ENCODE results near the gene COL5A1. TPM values are rescaled to one million over a fixed set of nuclear protein-coding genes. Genes with fewer than 3 reads are reported as not detected.

COL5A1 gene
- total RNA-seq, 1 donor from 2014 or later: 13.9 TPM

DNA sequence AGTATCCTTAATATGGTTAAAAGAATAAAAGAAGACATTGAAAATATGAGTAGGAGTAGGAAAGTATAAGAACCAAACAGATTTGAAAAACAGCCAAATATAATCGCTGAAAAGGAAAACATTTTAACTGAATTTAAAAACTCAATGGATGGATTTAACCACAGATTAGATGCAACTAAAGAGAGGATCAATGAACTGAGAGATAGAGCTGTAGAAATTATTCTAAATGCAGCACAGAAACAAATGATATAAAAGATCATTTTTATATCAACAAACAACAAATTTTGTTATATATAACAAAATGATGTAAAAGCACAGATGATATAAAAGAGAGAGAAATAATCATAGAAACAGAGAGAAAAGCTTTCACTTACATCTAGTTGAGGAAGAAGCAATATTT is 29.3 kb upstream of the COL5A1 start:
- DNase-seq: no peak
- Histone ChIP-seq H3K4me1 (no peaks in the 10 kb centered on the region), H3K27ac (replicated peaks) (no peak overlapping the region), H3K9me3 (replicated peaks) (peaks cover 28% of the 10 kb centered on the region), H3K36me3 (no peaks in the 10 kb centered on the region), H3K4me3 (no peak overlapping the region), H3K27me3 (ENCODE audit: low read depth) (peaks cover 30% of the 10 kb centered on the region)
- intact Hi-C loops (cut with micrococcal nuclease): no loop called here
- TF ChIP-seq, protein P1, sequence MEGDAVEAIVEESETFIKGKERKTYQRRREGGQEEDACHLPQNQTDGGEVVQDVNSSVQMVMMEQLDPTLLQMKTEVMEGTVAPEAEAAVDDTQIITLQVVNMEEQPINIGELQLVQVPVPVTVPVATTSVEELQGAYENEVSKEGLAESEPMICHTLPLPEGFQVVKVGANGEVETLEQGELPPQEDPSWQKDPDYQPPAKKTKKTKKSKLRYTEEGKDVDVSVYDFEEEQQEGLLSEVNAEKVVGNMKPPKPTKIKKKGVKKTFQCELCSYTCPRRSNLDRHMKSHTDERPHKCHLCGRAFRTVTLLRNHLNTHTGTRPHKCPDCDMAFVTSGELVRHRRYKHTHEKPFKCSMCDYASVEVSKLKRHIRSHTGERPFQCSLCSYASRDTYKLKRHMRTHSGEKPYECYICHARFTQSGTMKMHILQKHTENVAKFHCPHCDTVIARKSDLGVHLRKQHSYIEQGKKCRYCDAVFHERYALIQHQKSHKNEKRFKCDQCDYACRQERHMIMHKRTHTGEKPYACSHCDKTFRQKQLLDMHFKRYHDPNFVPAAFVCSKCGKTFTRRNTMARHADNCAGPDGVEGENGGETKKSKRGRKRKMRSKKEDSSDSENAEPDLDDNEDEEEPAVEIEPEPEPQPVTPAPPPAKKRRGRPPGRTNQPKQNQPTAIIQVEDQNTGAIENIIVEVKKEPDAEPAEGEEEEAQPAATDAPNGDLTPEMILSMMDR (IDR thresholded peaks at IDR 0.05; ENCODE audit: borderline replicate concordance): no peak

DNA sequence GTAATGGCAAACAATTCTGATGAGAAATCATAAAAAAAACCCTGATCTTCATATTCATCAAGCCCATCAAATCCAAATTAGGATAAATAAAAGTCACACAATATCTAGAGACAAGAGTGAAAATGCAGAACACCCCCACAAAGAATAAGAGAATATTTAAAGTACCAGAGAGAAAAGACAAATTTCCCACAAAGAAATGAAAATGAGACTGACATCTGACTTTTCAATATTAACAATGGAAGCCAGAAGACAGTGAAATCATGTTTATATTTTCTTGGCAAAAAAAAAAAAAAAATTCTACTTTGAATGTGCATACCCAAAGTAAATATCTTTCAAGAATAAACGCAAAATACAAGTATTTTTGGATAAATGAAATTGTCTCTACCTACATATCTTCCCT is 28.9 kb upstream of the COL5A1 start:
- no peak for DNase-seq
- Histone ChIP-seq H3K4me3 (no peak overlapping the region), H3K36me3 (no peaks in the 10 kb centered on the region), H3K4me1 (peaks cover under 1% of the 10 kb centered on the region), H3K27ac (replicated peaks) (no peak overlapping the region), H3K9me3 (replicated peaks) (peaks cover 28% of the 10 kb centered on the region), H3K27me3 (ENCODE audit: low read depth) (peaks cover 34% of the 10 kb centered on the region)
- intact Hi-C loops (cut with micrococcal nuclease): no loop called here
- TF ChIP-seq, protein P1 (IDR thresholded peaks at IDR 0.05; ENCODE audit: borderline replicate concordance): no peak

GRCh38 chr9:134614256-134614655 is 27.3 kb upstream of the COL5A1 start:
- H3K4me3 ChIP-seq: no peak overlapping the region
- peaks cover 28% of the 10 kb centered on the region for H3K9me3 ChIP-seq (replicated peaks)
- no peak overlapping the region for H3K27ac ChIP-seq (replicated peaks)
- peaks cover 45% of the 10 kb centered on the region for H3K27me3 ChIP-seq (ENCODE audit: low read depth)
- intact Hi-C loops (cut with micrococcal nuclease): no loop called here
- peaks cover 8% of the 10 kb centered on the region for H3K4me1 ChIP-seq
- no peaks in the 10 kb centered on the region for H3K36me3 ChIP-seq
- no peak for DNase-seq
- TF ChIP-seq, protein P1 (IDR thresholded peaks at IDR 0.05; ENCODE audit: borderline replicate concordance): no peak

- Histone ChIP-seq H3K9me3 (replicated peaks) (peaks cover 28% of the 10 kb centered on the region), H3K36me3 (no peaks in the 10 kb centered on the region), H3K27ac (replicated peaks) (no peak overlapping the region), H3K27me3 (ENCODE audit: low read depth) (peaks cover 56% of the 10 kb centered on the region), H3K4me3 (no peak overlapping the region), H3K4me1 (peaks cover 8% of the 10 kb centered on the region)
- TF ChIP-seq, protein P1 (IDR thresholded peaks at IDR 0.05; ENCODE audit: borderline replicate concordance): no peak
- intact Hi-C loops (cut with micrococcal nuclease): no loop called here
- DNase-seq: no peak
Observed at GRCh38 chr9:134616341-134616740, 25.3 kb upstream of the COL5A1 start.

DNA sequence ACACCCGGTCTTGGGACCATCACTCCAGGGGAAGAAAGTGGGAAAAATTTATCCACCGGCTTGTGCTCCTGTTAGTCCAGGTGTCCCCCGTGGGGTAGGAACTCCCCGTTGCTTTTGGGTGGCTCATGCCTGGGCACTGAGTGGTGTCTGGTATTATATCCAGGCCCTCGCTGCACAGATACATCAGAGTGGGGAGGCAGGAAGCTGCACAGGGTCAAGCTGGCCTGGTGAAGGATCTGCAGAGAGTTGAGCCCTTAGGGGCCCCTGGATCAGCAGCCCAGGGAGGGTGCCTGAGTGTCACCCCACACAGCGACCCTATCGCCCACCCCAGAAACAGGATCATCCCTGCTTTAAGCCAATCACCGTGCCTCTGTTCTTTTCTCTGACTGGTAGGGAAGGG is 24.4 kb upstream of the COL5A1 start:
- DNase-seq: no peak
- peaks cover 8% of the 10 kb centered on the region for H3K4me1 ChIP-seq
- intact Hi-C loops (cut with micrococcal nuclease): no loop called here
- TF ChIP-seq, protein P1 (IDR thresholded peaks at IDR 0.05; ENCODE audit: borderline replicate concordance): no peak
- H3K36me3 ChIP-seq: no peaks in the 10 kb centered on the region
- H3K4me3 ChIP-seq: no peak overlapping the region
- no peak overlapping the region for H3K27ac ChIP-seq (replicated peaks)
- peaks cover 63% of the 10 kb centered on the region for H3K27me3 ChIP-seq (ENCODE audit: low read depth)
- H3K9me3 ChIP-seq (replicated peaks): peaks cover 22% of the 10 kb centered on the region

DNA sequence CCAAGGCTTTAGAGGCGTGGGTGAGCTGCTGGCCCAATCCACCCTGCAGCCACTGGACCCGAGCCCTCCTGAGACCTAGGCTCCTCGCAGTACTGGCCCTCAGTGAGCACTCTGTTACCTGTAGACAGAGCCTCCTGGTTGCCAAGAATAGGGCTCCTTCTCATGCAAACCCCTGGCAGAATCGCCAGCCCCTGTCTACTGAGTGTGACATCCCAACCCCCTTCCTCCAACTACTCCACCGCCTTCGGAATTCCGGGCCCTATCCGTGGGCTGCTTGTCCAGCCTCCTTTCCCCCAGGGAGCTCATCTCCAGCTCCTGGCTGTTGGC is 23.8 kb upstream of the COL5A1 start:
- intact Hi-C loops (cut with micrococcal nuclease): no loop called here
- TF ChIP-seq, protein P1 (IDR thresholded peaks at IDR 0.05; ENCODE audit: borderline replicate concordance): no peak
- Histone ChIP-seq H3K9me3 (replicated peaks) (peaks cover 17% of the 10 kb centered on the region), H3K36me3 (no peaks in the 10 kb centered on the region), H3K4me3 (no peak overlapping the region), H3K4me1 (peaks cover 8% of the 10 kb centered on the region), H3K27me3 (ENCODE audit: low read depth) (peaks cover 64% of the 10 kb centered on the region), H3K27ac (replicated peaks) (no peak overlapping the region)
- DNase-seq: no peak
